ENCODE measurements around the gene EPN2.

EPN2 gene

GRCh38 chr17:19369107-19369778 lies 132.1 kb downstream of the EPN2 start:
- DNase-seq: no peak

GRCh38 chr17:19369846-19370492 lies 132.8 kb downstream of the EPN2 start:
- DNase-seq: no peak

- peak; percentile 9 for DNase-seq
These were observed 133.4 kb downstream of the EPN2 start for GRCh38 chr17:19370493-19370960.

- no peak for DNase-seq
These were observed 134.3 kb downstream of the EPN2 start for GRCh38 chr17:19371259-19372010.

GRCh38 chr17:19372011-19372370 lies 134.8 kb downstream of the EPN2 start:
- no peak for DNase-seq

- DNase-seq: no peak
These were observed 135.3 kb downstream of the EPN2 start for GRCh38 chr17:19372439-19372838.

- DNase-seq: peak; percentile 11
These were observed 135.8 kb downstream of the EPN2 start for GRCh38 chr17:19372866-19373504.

- DNase-seq: no peak
These were observed 137.0 kb downstream of the EPN2 start for GRCh38 chr17:19374136-19374535.

- no peak for DNase-seq
These were observed 138.6 kb downstream of the EPN2 start for GRCh38 chr17:19375732-19376131.

- peak; percentile 23 for DNase-seq
These were observed 139.6 kb downstream of the EPN2 start for GRCh38 chr17:19376811-19377210.

- DNase-seq: peak; percentile 97
These were observed 140.6 kb downstream of the EPN2 start for GRCh38 chr17:19377602-19378415.

- DNase-seq: no peak
These were observed 141.5 kb downstream of the EPN2 start, which contains the start of gene MAPK7 for GRCh38 chr17:19378416-19379360. Gene MAPK7, plus strand, starts transcription at chr17:19378498. Its CDS starts 403 bp downstream, at chr17:19378901.

GRCh38 chr17:19379361-19380065 lies 142.3 kb downstream of the EPN2 start:
- no peak for DNase-seq

- DNase-seq: no peak
These were observed 143.5 kb downstream of the EPN2 start for GRCh38 chr17:19380481-19381301.

GRCh38 chr17:19381361-19381740 lies 144.2 kb downstream of the EPN2 start:
- DNase-seq: no peak

- DNase-seq: no peak
These were observed 144.7 kb downstream of the EPN2 start for GRCh38 chr17:19381741-19382444.

GRCh38 chr17:19382531-19383444 lies 145.6 kb downstream of the EPN2 start:
- DNase-seq: no peak

Measured in OCI-M1 (cell line).